ENCODE results near the gene CNDP2.

DNA sequence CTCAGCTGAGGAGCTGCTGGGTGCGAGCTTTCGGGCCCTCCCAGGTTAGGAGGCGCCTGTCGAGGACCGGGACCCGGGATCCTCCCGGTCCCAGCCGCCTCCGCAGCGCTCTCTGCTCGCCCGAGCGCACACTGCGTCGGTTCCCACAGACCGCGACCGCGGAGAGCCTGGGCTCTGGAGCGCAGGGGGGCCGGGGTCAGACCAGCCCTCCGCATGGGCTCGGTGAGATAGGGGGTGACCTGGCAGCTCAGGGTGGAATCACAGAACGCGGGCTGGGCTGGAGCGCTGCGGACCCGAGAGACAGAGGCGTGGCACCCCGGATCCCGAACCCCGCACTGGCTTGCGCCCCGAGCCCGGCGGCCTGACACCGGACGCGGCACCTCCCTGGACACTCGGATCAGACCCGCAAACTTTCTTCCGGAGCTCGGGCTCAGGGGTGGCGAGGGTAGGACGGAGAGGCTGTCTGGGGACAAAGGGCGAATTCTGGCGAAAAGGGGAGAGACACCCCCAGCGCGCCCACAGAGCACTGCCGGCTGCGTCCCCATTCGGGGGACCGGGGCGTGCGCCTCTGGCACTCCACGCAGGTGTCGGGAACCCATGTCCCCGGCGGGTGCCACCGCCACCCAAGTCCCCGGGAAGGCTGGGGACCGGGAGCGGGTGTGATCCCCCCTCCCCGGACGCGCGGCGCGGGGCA, 39.7 kb upstream of the CNDP2 start:
- TF ChIP-seq POLR2A (IDR thresholded peaks at IDR 0.05; ENCODE audit: low read length) (no peak), USF2 (IDR thresholded peaks at IDR 0.05) (no peak), CTCF (IDR thresholded peaks at IDR 0.05) (no peak), HDAC2 (IDR thresholded peaks at IDR 0.05) (no peak), FOSB (CRISPR knock-in tag; IDR thresholded peaks at IDR 0.05) (no peak), RFX5 (IDR thresholded peaks at IDR 0.05) (no peak), CEBPB (IDR thresholded peaks at IDR 0.05) (no peak), MAFK (IDR thresholded peaks at IDR 0.05; ENCODE audit: partially characterized antibody) (no peak), RAD21 (conservative IDR thresholded peaks at IDR 0.05 in 1 of 2, IDR thresholded peaks at IDR 0.05 in 1 of 2) (no peak), CHD4 (IDR thresholded peaks at IDR 0.05; ENCODE audit: borderline replicate concordance) (no peak), MYC (IDR thresholded peaks at IDR 0.05; ENCODE audit: borderline replicate concordance, low read length) (no peak)
- TF ChIP-seq, protein P1, sequence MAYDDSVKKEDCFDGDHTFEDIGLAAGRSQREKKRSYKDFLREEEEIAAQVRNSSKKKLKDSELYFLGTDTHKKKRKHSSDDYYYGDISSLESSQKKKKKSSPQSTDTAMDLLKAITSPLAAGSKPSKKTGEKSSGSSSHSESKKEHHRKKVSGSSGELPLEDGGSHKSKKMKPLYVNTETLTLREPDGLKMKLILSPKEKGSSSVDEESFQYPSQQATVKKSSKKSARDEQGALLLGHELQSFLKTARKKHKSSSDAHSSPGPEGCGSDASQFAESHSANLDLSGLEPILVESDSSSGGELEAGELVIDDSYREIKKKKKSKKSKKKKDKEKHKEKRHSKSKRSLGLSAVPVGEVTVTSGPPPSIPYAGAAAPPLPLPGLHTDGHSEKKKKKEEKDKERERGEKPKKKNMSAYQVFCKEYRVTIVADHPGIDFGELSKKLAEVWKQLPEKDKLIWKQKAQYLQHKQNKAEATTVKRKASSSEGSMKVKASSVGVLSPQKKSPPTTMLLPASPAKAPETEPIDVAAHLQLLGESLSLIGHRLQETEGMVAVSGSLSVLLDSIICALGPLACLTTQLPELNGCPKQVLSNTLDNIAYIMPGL (CRISPR knock-in tag; IDR thresholded peaks at IDR 0.05; ENCODE audit: borderline replicate concordance) = no peak

All from A549 (cell line).